Measurements from ENCODE around the gene SLCO3A1.

Gene SLCO3A1

GRCh38 chr15:92111751-92112150, 258.2 kb downstream of the SLCO3A1 start:
- TF ChIP-seq ZNF274 (IDR thresholded peaks at IDR 0.05; ENCODE audit: low read depth, low read length) = no peak

GRCh38 chr15:92112180-92112579, 258.7 kb downstream of the SLCO3A1 start:
- no peak overlapping the region for H3K4me3 ChIP-seq (ENCODE audit: low read length)
- no peak for TF ChIP-seq ZNF274 (IDR thresholded peaks at IDR 0.05; ENCODE audit: low read depth, low read length)

More at GRCh38 chr15:92111751-92112150, 258.2 kb downstream of the SLCO3A1 start:
- H3K4me3 ChIP-seq (ENCODE audit: low read length) = no peak overlapping the region

- no peak overlapping the region for H3K4me3 ChIP-seq (ENCODE audit: low read length)
- TF ChIP-seq ZNF274 (IDR thresholded peaks at IDR 0.05; ENCODE audit: low read depth, low read length) = no peak
These were observed 259.2 kb downstream of the SLCO3A1 start for GRCh38 chr15:92112711-92113110.

GRCh38 chr15:92113832-92114231, 260.3 kb downstream of the SLCO3A1 start:
- no peak for TF ChIP-seq ZNF274 (IDR thresholded peaks at IDR 0.05; ENCODE audit: low read depth, low read length)
- H3K4me3 ChIP-seq (ENCODE audit: low read length) = no peak overlapping the region

GRCh38 chr15:92115834-92116233, 262.3 kb downstream of the SLCO3A1 start:
- H3K4me3 ChIP-seq (ENCODE audit: low read length) = no peak overlapping the region
- no peak for TF ChIP-seq ZNF274 (IDR thresholded peaks at IDR 0.05; ENCODE audit: low read depth, low read length)

- no peak for TF ChIP-seq ZNF274 (IDR thresholded peaks at IDR 0.05; ENCODE audit: low read depth, low read length)
- no peak overlapping the region for H3K4me3 ChIP-seq (ENCODE audit: low read length)
These were observed 262.8 kb downstream of the SLCO3A1 start for GRCh38 chr15:92116330-92116729.

GRCh38 chr15:92117261-92117731, 263.8 kb downstream of the SLCO3A1 start:
- no peak overlapping the region for H3K4me3 ChIP-seq (ENCODE audit: low read length)
- no peak for TF ChIP-seq ZNF274 (IDR thresholded peaks at IDR 0.05; ENCODE audit: low read depth, low read length)

GRCh38 chr15:92118162-92118935, 264.8 kb downstream of the SLCO3A1 start:
- no peak for TF ChIP-seq ZNF274 (IDR thresholded peaks at IDR 0.05; ENCODE audit: low read depth, low read length)
- H3K4me3 ChIP-seq (ENCODE audit: low read length) = no peak overlapping the region

GRCh38 chr15:92118936-92119325, 265.4 kb downstream of the SLCO3A1 start:
- H3K4me3 ChIP-seq (ENCODE audit: low read length) = no peak overlapping the region
- no peak for TF ChIP-seq ZNF274 (IDR thresholded peaks at IDR 0.05; ENCODE audit: low read depth, low read length)

GRCh38 chr15:92120094-92120795, 266.7 kb downstream of the SLCO3A1 start:
- TF ChIP-seq ZNF274 (IDR thresholded peaks at IDR 0.05; ENCODE audit: low read depth, low read length) = no peak
- no peak overlapping the region for H3K4me3 ChIP-seq (ENCODE audit: low read length)

GRCh38 chr15:92121047-92121446, 267.5 kb downstream of the SLCO3A1 start:
- H3K4me3 ChIP-seq (ENCODE audit: low read length) = no peak overlapping the region
- no peak for TF ChIP-seq ZNF274 (IDR thresholded peaks at IDR 0.05; ENCODE audit: low read depth, low read length)

GRCh38 chr15:92122259-92122658, 268.8 kb downstream of the SLCO3A1 start:
- H3K4me3 ChIP-seq (ENCODE audit: low read length) = no peak overlapping the region
- no peak for TF ChIP-seq ZNF274 (IDR thresholded peaks at IDR 0.05; ENCODE audit: low read depth, low read length)

GRCh38 chr15:92123962-92124656, 270.6 kb downstream of the SLCO3A1 start:
- TF ChIP-seq ZNF274 (IDR thresholded peaks at IDR 0.05; ENCODE audit: low read depth, low read length) = no peak
- no peak overlapping the region for H3K4me3 ChIP-seq (ENCODE audit: low read length)

- no peak for TF ChIP-seq ZNF274 (IDR thresholded peaks at IDR 0.05; ENCODE audit: low read depth, low read length)
- H3K4me3 ChIP-seq (ENCODE audit: low read length) = no peak overlapping the region
These were observed 271.1 kb downstream of the SLCO3A1 start for GRCh38 chr15:92124657-92125010.

- no peak for TF ChIP-seq ZNF274 (IDR thresholded peaks at IDR 0.05; ENCODE audit: low read depth, low read length)
- H3K4me3 ChIP-seq (ENCODE audit: low read length) = no peak overlapping the region
These were observed 275.3 kb downstream of the SLCO3A1 start for GRCh38 chr15:92128788-92129187.

Measured in GM08714 (cell line).